Adrenal gland (tissue), 5 donors: ENCODE results near the gene TLN1.

Source experiments
- CTCF ChIP-seq, 6 experiments: fragments of 450-650 bp in 4 of 6; fragments of 200-600 bp in 2 of 6; sonication (generic) in 1 of 6; IDR thresholded peaks; 1 replicate in 5 of 6; 2 replicates in 1 of 6; pipeline versions ENCODE4 v1.5.1 to v1.8.0; 2016 to 2021; ENCODE audit warnings: antibody characterized with exemption in 6 of 6, mild to moderate bottlenecking in 2 of 6, moderate library complexity in 1 of 6
- POLR2A ChIP-seq, 2 donors: fragments of 450-650 bp; IDR thresholded peaks; one replicate each; pipeline ENCODE4 v1.6.1; 2017; ENCODE audit warnings: antibody characterized with exemption in 2 of 2, mild to moderate bottlenecking in 2 of 2, moderate library complexity in 1 of 2
- donor health status: DM: no; HTN: no; CAD: no.

DNA sequence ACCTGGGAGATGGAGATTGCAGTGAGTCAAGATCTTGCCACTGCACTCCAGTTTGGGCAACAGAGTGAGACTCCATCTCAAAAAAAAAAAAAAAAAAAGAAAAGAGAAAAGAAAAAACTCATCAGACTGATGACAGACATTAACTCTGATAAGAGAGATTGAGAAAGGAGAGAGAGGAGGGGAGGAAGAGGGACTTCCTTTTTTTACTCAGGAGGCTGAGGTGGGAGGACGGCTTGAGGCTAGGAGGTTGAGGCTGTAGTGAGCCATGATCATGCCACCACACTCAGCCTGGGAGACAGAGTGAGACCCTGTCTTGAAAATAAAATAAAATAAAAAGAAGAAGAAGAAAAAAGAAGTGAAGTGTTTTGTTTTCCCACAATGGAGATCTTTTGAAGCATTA, 31.8 kb upstream of the TLN1 start:
- TF ChIP-seq CTCF (IDR thresholded peaks at IDR 0.05) (no peak), POLR2A (IDR thresholded peaks at IDR 0.05) (no peak)
